Measurements from ENCODE around the gene CUEDC1. TPM values are rescaled to one million over a fixed set of nuclear protein-coding genes. Genes with fewer than 3 reads are reported as not detected.

Gene CUEDC1
- total RNA-seq (2014; rRNA removed; shearing (Covaris generic)), result 12.2 and 13.7 TPM in 2 replicates
- polyA plus RNA-seq (2014; cell fraction: nucleus; rRNA removed), result 56.7 and 64.1 TPM in 2 replicates

GRCh38 chr17:57955183-57955931, at the start of gene CUEDC1:
TSS of gene CUEDC1 (minus strand) at chr17:57955412. CDS start at chr17:57885564, 69,848 bp downstream.
- DNase-seq (ENCODE audit: extremely low read depth, low read depth), result peak; percentile 61

- no peak for DNase-seq (ENCODE audit: extremely low read depth, low read depth)
Measured at GRCh38 chr17:58004060-58004459, 48.8 kb upstream of the CUEDC1 start.

GRCh38 chr17:58002973-58003372, 47.8 kb upstream of the CUEDC1 start:
- no peak for DNase-seq (ENCODE audit: extremely low read depth, low read depth)

DNA sequence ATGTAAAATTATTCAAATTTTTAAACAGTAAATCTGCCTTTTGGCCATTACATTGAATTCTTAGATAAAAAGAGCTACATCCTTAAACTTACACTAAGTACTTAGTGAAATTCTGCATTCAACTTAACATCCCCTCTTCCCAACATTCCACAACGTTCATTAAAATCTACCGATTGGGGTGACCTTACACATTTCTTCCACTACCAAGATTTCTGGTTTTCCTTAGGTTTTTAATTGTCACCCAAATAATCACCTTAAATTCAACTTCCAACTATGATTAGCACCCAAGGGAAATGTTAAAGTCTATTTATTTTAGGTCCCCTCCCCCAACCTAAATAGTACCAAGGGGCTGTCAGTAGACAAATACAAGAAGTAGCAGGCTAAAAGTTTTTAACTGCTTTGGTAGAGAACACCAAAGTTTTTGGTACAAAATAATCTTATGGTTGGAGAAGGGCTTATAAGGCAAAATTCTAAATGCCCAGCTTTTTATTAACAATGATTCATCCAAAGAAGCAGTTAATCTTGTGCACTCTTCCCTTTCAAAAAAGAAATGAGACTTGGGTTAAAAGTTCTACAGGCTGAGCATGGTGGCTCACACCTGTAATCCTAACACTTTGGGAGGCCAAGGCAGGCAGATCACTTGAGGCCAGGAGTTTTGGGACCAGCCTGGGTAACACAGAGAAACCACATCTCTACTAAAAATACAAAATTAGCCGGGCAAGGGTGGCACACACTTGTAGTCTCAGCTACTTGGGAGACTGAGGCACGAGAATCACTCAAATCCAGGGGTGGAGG, 47.1 kb upstream of the CUEDC1 start:
- DNase-seq (ENCODE audit: extremely low read depth, low read depth), result no peak

DNA sequence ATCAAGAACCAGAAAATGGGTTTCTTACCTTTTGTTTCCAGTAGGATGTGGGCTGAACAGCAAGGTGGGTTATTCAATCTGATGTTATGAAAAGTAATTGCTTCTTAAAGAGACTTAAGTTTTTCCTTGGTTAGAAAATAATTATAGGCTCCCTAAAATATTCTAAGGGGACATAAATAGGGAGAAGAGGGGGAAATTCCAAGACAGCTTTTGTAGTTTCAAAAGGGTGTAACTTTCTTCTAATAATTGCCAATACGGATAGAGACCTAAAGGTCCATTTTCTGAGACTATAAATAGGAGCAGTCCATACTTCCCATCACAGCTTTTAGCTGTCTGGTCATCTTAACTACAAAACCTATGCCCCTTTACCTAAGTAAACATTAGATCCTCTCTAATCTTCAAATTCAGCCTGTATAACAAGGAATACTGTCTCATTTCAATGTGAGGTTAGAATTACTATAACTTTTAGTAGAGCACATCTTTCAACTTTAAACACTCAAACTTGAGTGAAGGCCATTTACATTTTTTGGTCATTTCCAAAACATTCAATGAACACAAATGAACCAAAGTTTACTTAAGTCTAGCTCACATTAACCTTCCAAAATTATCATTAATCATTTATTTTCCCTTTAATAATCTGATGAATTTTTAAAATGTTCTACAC, 46.4 kb upstream of the CUEDC1 start:
- DNase-seq (ENCODE audit: extremely low read depth, low read depth), result no peak

DNA sequence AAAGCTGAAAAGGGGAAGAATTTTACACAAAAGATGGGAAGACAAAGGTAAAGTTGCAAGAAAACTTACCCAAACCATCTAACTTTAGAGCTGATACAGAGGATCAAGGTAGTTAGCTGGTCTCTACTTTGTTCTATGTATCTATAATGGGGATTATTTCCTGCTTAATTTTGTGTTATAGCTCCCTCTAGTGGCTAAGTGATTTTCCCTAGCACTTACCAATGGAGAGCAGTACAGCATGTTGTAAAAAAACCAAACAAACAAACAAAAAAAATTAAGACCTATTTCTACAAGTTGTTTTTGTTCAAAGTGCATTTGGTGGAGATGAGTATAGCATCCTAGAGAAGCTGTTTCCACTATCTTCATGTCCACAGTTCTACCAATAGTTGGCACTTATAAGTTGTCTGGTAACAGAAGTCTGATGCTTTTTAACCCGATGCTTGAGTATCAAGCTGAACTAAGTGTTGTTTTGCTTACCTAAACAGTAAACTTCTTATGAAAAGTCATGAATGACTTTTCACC, 44.3 kb upstream of the CUEDC1 start:
- peak; percentile 77 for DNase-seq (ENCODE audit: extremely low read depth, low read depth)

DNA sequence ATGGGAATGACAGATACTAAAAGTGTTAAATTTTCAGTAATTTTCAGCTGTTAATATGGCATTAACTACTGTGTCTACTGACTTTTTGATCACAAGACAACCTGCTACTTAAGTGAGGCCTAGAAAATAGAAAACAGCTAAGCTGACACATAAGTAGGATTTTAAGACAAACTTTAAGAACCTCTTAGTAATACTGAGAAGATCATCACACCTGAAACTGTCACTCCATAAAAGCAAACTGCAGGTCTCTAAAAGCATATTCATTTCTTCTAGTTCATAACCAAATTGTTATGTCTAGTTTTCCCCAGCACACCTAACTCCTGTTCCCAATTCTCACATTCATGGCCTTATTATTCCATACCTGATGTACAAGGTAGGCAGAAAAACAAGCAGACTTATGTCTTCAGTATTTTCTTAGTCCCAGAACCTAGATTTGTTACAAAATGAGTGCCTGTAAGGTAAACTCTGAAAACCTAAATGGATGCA, 43.8 kb upstream of the CUEDC1 start:
- no peak for DNase-seq (ENCODE audit: extremely low read depth, low read depth)

GRCh38 chr17:57997085-57997809, 42.0 kb upstream of the CUEDC1 start:
- no peak for DNase-seq (ENCODE audit: extremely low read depth, low read depth)

DNA sequence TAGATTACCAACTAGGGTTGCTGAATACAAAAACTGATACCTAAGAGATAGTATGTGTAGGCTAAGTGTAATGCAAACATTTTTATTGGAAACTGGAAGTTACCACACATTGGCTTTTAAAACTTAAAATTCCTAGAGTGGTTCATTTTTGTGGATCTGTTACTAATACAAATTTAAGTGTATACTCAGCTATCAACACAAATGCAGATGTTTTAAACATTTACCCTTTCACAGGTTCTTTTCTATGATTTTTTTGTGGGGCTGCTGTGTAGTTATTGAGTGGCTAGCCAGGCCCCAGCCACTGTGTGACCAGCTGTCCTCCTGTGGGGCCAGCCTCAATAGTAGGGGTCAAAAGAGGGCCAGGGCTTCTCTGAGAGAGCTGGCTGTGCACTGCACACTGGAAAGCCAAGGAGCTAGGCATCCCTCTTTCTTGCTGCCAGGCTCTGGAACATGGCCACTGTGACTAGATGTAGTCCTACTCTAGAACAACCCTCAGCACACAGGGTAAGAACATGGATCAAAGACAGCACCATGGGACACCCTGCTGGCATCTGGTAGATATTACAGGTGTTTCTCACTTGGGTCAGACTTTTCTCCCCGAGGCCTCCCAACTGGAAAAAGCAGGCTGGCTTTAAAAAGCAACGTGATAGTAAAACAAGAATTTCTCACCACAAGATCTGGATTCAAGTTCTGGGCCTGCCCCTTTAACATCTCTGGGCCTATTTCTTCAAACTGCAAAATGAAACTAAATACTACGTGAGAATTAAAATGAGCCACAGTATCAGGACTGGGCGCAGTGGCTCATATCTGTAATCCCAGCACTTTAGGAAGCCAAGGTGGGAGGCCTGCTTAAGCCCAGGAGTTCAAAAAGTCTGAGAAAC, 40.1 kb upstream of the CUEDC1 start:
- DNase-seq (ENCODE audit: extremely low read depth, low read depth), result peak; percentile 67

DNA sequence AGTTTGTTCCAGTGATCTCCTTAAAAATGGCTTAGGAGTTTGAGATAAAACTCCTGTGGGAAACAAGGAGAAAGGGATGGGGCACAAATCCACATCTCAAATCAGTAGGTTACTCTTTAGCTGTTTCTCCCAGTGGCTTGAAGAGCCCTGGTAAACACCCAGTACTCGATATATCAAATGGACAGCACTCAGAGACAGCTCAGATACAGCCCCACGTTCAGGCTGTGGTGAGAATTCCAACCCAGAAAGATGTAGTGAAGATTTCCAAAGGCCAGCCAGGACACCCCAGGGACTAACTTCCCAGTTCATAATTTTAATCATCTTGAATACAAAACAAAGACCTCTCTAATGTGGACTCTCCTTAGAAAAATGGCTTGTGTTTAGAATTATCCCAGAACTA, 39.2 kb upstream of the CUEDC1 start:
- DNase-seq (ENCODE audit: extremely low read depth, low read depth), result no peak

DNA sequence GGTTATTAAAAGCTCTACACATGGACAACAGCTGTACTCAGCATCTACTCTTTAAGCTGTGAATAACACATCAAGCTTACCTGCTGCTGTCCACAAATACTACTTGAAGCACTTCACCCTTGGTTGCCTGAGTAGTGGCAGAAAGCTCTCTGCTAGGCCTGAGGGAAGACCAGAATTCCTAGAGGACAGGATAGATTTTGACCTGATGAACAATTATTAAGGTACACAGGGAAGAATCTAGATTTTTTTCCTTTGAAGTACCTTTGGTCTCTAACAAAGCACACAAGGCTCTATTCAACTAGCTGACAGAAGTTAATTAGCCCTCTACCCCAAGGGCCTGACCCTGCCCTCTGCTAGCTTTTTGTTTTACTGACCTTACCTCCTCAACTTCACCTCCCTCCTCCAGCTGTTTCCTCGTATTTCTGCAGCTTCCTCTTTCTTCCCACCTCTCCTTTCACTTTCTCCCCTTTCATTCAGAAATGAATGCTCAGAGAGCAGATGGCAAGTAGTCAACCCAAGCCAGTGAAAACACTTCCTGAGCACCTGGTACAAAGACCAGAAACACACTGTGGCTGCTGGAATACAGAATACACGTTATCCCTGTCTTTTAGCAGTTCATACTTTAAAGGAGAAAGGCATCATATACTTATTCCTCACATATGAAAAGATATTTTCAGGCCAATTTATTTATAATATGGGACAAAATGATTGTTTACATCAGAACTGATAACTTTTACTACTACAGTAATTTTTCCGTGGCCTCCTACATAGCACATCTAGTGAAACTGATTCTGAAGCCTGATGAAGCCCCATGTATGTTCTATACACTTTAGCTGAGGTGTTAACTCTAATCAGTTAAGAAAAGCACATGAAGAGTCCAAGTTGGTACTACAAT, 38.5 kb upstream of the CUEDC1 start:
- no peak for DNase-seq (ENCODE audit: extremely low read depth, low read depth)

GRCh38 chr17:57991537-57991936, 36.3 kb upstream of the CUEDC1 start:
- DNase-seq (ENCODE audit: extremely low read depth, low read depth), result no peak

GRCh38 chr17:57990037-57990436, 34.8 kb upstream of the CUEDC1 start:
- DNase-seq (ENCODE audit: extremely low read depth, low read depth), result no peak

- DNase-seq (ENCODE audit: extremely low read depth, low read depth), result peak; percentile 46
Measured at GRCh38 chr17:57988301-57989250, 33.4 kb upstream of the CUEDC1 start.

DNA sequence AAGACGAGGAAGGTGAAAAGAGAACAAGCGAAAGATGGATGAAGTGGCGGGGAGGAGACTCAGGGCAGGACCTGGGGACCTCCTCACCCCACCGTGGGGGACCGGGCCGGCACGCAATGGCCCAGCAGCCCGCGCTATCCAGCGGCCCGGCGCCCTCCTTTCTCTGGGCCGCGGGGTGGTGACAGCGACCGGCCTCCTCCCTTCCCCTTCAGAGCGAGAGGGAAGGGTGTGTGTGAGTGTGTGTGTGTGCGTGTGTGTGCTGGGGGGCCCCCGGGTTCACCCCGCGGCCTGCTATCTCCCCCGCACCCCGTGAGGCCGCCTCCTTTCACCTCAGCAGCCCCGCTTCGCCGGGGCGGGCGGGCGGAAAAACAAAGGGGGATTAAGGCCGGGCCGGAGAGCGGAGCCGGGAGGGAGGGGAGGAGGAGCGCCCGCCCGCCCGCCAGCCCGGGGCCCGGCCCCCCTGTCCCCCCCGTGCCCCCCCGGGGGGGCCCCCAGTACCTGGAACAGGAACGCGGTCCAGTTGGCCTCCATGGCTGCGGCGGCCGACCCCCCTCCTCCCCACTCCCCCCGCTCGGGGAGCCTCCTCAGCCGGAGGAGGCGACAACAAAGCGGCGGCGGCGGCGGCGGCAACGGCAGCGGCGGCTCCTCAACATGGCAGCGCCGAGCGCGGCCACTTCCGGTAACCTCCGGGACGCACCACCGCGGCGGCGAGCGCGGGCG, 32.5 kb upstream of the CUEDC1 start, which contains the start of gene VEZF1:
VEZF1 (minus strand) TSS at position 674 of the 720 bp plus-strand sequence; CDS start at position 531, 143 bp downstream.
- peak; percentile 44 for DNase-seq (ENCODE audit: extremely low read depth, low read depth)

All from NCI-H460 (cell line).